ENCODE results near the gene CDR2. TPM values are rescaled to one million over a fixed set of nuclear protein-coding genes. Genes with fewer than 3 reads are reported as not detected.

Gene CDR2
- total RNA-seq, 1 experiment from 2014 or later: 35.7 TPM

DNA sequence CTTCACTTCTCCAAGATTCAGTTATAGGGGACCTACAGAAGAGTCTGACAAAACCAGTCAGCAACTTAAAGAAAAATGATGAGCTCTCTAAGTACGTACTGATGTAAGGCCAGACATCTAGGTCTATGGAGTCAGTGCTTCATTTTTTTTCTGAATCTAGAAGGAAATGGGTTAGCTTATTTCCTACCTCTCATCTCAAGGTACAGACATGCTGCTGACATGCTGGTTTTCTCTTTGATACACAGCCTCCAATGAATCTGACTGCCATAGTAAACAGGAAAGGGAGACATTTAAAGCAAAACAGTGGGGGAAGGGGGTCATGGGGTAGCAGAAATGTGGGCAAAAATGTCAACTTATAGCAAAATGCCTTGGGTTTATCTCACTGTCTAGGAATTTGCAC is 16.4 kb downstream of the CDR2 start:
- no peaks in the 10 kb centered on the region for H3K27me3 ChIP-seq (ENCODE audit: control insufficient read depth, insufficient read depth, low read length)
- DNase-seq (ENCODE audit: low read depth, low spot score) (no peak), ATAC-seq (no peak)
- intact Hi-C loops (cut with micrococcal nuclease; ENCODE audit: unreplicated experiment) (no loop called here), in situ Hi-C loops (cut with HindIII; ENCODE audit: low pct_unique_long_range_greater_than_20kb, low sequenced_read_pairs) (no loop called here)
- H3K9me3 ChIP-seq (ENCODE audit: control insufficient read depth, insufficient read depth, low read depth, low read length): no peaks in the 10 kb centered on the region
- TF ChIP-seq POLR2AphosphoS5 (IDR thresholded peaks at IDR 0.05; ENCODE audit: low read depth, low read length) (no peak), SIN3A (IDR thresholded peaks at IDR 0.05; ENCODE audit: borderline replicate concordance, insufficient read depth, low read depth, low read length) (no peak), TCF7L2 (IDR thresholded peaks at IDR 0.05; ENCODE audit: low read depth, low read length) (no peak)
- TF ChIP-seq, protein P1, sequence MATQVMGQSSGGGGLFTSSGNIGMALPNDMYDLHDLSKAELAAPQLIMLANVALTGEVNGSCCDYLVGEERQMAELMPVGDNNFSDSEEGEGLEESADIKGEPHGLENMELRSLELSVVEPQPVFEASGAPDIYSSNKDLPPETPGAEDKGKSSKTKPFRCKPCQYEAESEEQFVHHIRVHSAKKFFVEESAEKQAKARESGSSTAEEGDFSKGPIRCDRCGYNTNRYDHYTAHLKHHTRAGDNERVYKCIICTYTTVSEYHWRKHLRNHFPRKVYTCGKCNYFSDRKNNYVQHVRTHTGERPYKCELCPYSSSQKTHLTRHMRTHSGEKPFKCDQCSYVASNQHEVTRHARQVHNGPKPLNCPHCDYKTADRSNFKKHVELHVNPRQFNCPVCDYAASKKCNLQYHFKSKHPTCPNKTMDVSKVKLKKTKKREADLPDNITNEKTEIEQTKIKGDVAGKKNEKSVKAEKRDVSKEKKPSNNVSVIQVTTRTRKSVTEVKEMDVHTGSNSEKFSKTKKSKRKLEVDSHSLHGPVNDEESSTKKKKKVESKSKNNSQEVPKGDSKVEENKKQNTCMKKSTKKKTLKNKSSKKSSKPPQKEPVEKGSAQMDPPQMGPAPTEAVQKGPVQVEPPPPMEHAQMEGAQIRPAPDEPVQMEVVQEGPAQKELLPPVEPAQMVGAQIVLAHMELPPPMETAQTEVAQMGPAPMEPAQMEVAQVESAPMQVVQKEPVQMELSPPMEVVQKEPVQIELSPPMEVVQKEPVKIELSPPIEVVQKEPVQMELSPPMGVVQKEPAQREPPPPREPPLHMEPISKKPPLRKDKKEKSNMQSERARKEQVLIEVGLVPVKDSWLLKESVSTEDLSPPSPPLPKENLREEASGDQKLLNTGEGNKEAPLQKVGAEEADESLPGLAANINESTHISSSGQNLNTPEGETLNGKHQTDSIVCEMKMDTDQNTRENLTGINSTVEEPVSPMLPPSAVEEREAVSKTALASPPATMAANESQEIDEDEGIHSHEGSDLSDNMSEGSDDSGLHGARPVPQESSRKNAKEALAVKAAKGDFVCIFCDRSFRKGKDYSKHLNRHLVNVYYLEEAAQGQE (IDR thresholded peaks at IDR 0.05; ENCODE audit: insufficient read depth in 1 of 2, low read depth in 2 of 2, low read length in 1 of 2): no peak
- TF ChIP-seq, protein P2, sequence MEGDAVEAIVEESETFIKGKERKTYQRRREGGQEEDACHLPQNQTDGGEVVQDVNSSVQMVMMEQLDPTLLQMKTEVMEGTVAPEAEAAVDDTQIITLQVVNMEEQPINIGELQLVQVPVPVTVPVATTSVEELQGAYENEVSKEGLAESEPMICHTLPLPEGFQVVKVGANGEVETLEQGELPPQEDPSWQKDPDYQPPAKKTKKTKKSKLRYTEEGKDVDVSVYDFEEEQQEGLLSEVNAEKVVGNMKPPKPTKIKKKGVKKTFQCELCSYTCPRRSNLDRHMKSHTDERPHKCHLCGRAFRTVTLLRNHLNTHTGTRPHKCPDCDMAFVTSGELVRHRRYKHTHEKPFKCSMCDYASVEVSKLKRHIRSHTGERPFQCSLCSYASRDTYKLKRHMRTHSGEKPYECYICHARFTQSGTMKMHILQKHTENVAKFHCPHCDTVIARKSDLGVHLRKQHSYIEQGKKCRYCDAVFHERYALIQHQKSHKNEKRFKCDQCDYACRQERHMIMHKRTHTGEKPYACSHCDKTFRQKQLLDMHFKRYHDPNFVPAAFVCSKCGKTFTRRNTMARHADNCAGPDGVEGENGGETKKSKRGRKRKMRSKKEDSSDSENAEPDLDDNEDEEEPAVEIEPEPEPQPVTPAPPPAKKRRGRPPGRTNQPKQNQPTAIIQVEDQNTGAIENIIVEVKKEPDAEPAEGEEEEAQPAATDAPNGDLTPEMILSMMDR (IDR thresholded peaks at IDR 0.05): no peak
- CTCF ChIA-PET: interaction anchor here (0.7 kb wide), 1 partner anchor 79 kb away, joined by 3 read pairs; no protein-coding TSS in a partner anchor
- no peaks in the 10 kb centered on the region; the same call in 1 of the 2 replicates for H3K36me3 ChIP-seq (ENCODE audit: control insufficient read depth, insufficient read depth, low read length)
- H3K4me1 ChIP-seq (ENCODE audit: control insufficient read depth, insufficient read depth, low read length): peaks cover 11% of the 10 kb centered on the region
- no peak overlapping the region for H3K4me3 ChIP-seq (ENCODE audit: low read depth in 2 of 2, low read length in 2 of 2)
- POLR2A ChIA-PET: no interaction called here
- no peak overlapping the region for H3K27ac ChIP-seq (ENCODE audit: low read length)
- no TSS peak for BruUV-seq (replicated peaks)

DNA sequence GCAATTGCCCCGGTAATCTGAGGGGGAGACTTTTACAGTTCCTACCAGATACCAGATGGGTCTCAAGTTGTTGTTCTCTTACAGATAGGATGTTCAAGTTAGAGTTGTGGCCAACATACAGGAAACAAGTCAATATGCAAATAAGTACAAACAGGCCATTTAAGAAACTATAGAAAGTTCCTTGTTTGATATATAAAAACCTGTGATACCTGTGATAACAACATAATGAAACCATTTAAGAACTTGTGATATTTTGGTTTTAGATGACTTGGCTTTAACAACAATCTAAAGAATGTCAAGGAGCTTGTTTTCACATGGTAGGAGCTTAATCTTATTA is 16.8 kb downstream of the CDR2 start:
- H3K36me3 ChIP-seq (ENCODE audit: control insufficient read depth, insufficient read depth, low read length): no peaks in the 10 kb centered on the region; the same call in 1 of the 2 replicates
- ATAC-seq (no peak), DNase-seq (ENCODE audit: low read depth, low spot score) (no peak)
- ChIA-PET POLR2A (no interaction called here), CTCF (interaction anchor here (0.7 kb wide), 1 partner anchor 79 kb away, joined by 3 read pairs; no protein-coding TSS in a partner anchor)
- in situ Hi-C loops (cut with HindIII; ENCODE audit: low pct_unique_long_range_greater_than_20kb, low sequenced_read_pairs): no loop called here
- H3K27ac ChIP-seq (ENCODE audit: low read length): no peak overlapping the region
- H3K4me1 ChIP-seq (ENCODE audit: control insufficient read depth, insufficient read depth, low read length): peaks cover 11% of the 10 kb centered on the region
- no peaks in the 10 kb centered on the region for H3K27me3 ChIP-seq (ENCODE audit: control insufficient read depth, insufficient read depth, low read length)
- BruUV-seq (replicated peaks): no TSS peak
- no peaks in the 10 kb centered on the region for H3K9me3 ChIP-seq (ENCODE audit: control insufficient read depth, insufficient read depth, low read depth, low read length)
- H3K4me3 ChIP-seq (ENCODE audit: low read depth in 2 of 2, low read length in 2 of 2): no peak overlapping the region
- no peak for TF ChIP-seq POLR2AphosphoS5 (IDR thresholded peaks at IDR 0.05; ENCODE audit: low read depth, low read length)
- TF ChIP-seq, protein P1 (IDR thresholded peaks at IDR 0.05; ENCODE audit: insufficient read depth in 1 of 2, low read depth in 2 of 2, low read length in 1 of 2): no peak
- TF ChIP-seq, protein P2 (IDR thresholded peaks at IDR 0.05): no peak
- no peak for TF ChIP-seq TCF7L2 (IDR thresholded peaks at IDR 0.05; ENCODE audit: low read depth, low read length)
- no peak for TF ChIP-seq SIN3A (IDR thresholded peaks at IDR 0.05; ENCODE audit: borderline replicate concordance, insufficient read depth, low read depth, low read length)
- intact Hi-C loops (cut with micrococcal nuclease; ENCODE audit: unreplicated experiment): no loop called here

Measured in Panc1 (cell line).